HG03060 (cell line): ENCODE results near the gene TMPRSS7.
A peak's percentile ranks its signal among the peaks of the same experiment; 100 is the strongest.

Source experiments
- ATAC-seq: cut with Tn5 transposase; IDR thresholded peaks from one replicate; pipeline ENCODE4 v1.9.1; 2021; ENCODE audit warnings: low read depth, moderate number of reproducible peaks; ENCODE audit not compliant: unreplicated experiment

Gene TMPRSS7

DNA sequence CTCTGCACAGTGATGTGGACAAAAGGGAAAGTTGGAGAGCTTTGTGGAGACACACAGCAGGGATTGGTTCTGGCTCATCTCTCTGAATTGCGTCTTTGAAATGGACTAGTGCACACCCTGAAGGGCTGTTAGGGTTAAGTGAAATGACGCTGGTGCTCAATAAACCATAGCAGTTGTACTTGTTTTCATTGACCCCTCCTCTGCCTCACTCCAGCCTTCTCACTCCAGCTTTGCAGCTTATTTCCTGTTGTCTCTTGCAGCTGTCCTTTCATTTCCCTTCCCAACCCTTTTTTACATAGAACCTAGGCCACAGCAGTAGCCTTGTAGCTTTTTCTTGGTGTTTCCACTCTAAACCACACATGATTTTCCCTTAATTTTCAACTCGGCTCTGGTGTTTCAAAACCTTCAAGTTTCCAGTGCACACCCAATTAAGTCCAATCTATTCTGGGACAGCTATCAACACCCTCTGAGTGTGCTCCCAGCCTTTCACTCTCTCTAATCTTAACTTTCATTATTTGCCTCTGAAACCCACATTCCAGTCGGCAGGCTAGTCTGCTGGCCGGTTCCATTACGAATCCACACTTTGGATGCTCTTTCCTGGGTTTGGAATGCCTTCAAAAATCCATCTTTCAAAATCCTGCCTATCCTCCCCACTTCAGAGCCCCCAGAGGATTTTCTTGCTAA lies 58.1 kb downstream of the TMPRSS7 start:
- ATAC-seq: no peak

- ATAC-seq: no peak
Observed at GRCh38 chr3:112093180-112093522, 58.6 kb downstream of the TMPRSS7 start.

DNA sequence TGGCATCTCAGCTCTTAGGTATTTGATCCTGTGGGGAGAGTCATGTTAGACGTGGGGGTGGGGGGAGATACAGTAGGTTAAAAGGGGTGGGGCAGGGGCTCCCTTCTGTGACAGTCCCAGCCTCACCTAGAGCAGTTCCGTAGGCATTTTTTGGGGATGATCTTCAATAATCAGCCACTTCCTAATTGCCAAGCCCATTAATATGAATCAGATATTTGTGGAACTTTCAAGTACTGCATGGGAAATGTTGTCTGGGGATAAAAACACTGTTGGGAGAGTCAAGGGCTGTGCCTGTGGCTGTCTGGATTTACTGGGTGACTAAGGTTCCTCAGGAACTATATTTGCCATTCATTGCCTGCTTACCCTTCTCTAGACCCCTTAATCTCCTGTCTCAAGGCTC lies 61.2 kb downstream of the TMPRSS7 start:
- ATAC-seq: no peak

DNA sequence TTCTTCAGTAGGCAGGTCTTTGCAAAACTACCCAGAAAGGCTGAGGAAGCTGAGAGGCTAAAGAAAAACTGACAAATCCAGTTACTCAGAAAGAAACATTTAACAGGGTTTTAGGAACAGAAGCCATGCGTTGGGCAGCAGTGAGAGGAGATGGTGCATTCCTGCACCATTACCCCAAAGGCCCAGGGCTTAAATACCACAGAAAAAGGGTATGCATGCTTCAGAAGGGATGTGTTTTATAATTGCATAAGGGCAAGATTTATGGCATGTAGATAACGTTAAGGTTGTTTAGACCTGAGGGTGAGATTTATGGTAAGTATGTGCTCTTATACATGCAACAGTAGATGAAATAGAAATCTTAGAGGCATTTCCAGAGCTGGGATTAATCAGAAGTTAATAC lies 61.6 kb downstream of the TMPRSS7 start:
- no peak for ATAC-seq

DNA sequence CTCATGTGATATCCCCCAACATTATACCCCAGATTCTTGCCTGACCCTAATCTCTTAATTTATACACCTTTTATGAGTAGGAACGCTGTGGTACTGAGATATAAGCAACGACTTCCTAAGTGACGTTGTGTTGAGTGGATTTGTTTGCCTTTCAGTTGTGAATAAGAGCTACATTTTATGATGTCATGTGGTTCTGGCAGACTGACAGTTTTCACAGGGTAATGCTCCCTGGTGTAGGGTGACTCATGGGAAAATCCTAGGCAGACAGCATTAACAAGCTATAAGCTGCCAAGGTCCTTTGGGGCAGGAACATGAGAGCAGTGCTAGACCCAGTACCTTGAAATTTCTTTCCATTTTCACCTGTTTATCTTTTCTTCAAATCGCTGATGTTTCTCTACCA lies 62.8 kb downstream of the TMPRSS7 start:
- no peak for ATAC-seq

DNA sequence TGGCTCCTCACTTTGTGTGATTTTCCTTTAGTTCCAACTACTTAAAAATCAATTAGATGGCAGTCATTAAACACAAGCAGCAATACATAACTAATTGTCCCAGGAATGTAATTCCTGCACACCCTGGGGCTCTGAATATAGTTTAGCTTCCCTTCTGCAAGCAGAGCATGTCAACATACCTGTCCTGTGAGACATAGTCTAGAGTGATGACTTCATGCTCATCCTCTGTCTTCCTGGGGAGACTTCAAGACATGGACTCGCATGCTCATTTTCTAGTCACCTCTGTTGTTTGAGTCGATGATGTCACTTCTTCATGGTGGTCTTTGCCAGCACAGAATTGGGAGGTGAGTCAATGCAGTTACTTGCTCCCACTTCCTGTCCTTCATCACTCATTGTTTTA lies 67.4 kb downstream of the TMPRSS7 start:
- no peak for ATAC-seq

- no peak for ATAC-seq
Observed at GRCh38 chr3:112104774-112105173, 70.2 kb downstream of the TMPRSS7 start.

GRCh38 chr3:112109322-112109721 lies 74.8 kb downstream of the TMPRSS7 start:
- no peak for ATAC-seq

GRCh38 chr3:112111785-112112402 lies 77.4 kb downstream of the TMPRSS7 start:
- ATAC-seq: peak; percentile 38

DNA sequence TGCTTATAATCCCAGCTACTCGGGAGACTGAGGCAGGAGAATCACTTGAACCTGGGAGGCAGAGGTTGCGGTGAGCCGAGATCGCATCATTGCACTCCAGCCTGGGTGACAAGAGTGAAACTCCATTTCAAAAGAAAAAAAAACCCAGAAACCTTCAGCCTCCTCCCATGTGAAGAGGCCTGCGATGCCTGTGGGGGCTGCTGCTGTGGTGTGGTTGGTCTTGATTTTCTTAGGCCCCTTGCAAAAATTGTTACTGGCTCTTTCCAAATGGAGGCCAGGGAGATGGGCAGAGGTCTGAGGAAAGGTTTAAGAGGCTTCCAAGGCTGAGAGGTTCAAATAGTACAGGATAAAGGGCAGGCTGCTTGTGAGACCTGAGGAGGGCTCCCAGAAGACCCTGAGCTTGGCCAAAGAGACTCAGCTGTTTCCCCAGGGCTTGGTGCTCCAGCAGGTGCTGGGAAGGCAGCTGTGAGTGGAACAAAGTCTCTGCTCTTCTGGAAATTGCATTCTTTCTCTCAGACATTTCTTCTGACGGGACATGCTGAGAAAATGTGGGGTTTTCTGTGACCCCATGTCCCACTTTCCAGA lies 80.1 kb downstream of the TMPRSS7 start:
- no peak for ATAC-seq

DNA sequence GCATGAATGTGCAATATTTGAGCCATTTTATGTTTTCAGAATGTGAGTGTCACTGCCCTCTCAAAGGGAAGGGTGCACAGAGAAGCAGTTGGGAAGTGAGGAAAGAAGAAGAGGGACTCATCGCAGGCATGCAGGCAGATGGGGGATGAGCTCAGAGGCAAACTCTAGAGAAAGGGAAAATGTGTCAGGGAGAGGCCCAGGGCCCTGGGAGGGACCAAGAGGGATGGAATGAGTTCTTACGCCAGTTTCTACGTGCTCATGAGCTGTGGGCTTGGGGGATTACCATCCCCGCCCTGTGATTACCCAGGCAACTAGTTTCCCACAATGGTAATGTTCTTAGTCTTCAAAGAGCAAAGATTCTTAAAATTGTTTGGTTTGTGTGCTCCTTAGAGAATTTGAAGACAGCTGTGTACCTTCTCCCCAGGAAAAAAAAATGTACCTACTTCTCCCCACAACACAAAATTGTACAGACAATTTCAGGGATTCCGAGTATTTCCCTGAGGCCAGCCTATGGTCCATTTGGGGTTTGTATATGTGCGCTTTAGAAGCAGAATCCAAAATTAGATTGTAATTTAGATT lies 80.7 kb downstream of the TMPRSS7 start:
- ATAC-seq: peak; percentile 20

GRCh38 chr3:112115806-112116383 lies 81.4 kb downstream of the TMPRSS7 start:
- ATAC-seq: no peak

DNA sequence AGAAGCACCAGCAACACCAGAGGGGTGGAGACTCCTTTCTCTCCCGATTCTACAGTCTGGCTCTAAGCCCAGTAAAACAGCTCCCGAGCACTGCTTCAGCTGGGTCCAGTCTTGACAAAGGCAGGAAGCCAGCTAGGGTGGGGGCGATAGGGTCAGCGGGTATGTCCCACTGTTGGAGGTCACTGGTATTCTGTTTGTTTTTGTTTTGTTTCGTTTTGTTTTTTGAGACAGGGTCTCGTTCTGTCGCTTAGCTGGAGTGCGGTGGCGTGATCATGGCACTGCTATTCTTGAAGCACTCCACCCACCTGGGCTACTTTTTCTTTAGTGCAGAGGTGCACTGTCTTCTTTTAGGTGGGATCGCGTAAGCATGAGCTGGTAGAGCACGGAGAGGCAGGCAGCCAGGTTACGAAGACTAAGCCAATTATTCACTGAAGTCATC lies 82.2 kb downstream of the TMPRSS7 start:
- no peak for ATAC-seq

- no peak for ATAC-seq
Observed at GRCh38 chr3:112117415-112117814, 82.9 kb downstream of the TMPRSS7 start.

GRCh38 chr3:112117841-112118571 lies 83.5 kb downstream of the TMPRSS7 start:
- no peak for ATAC-seq

DNA sequence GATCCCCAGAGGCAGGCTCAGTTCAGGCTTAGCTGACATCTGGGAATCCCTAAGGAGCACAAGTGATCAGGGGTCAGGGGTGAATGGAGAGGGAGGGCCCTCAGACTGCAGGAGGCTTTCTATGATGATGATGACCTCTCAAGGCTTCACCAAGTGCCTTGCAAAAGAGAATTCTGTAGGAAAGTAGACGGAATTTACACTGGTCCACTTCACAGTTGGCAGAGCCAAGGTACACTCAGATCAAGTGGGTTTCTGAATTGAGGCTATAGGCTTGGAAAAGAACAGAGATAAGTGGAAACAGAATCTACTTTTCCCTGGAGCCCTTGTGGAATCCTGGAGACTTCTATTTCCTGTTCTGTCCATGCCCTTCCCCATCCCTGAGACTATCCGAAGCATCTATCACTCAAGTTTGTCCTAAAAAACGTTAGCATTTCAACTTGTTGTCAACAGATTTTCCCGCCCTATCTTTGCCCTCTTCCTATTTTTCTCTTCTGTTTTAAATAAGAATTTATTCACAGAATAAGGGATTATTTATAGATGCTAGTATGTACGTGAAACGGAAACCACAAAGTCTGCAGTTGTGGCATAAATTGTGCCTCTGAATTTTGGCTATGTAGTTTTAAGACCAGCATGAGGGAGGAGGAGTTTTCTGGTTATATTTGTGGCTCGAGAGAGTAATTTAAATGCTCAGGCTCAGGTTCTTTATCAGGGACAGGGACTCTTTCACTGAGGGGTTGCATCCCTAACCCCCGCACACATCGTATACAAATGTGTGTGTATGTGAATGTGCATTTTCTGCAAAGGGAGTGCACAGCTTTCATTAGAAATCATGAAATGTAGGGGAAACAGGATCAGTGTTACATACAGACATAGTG lies 85.7 kb downstream of the TMPRSS7 start:
- no peak for ATAC-seq

- ATAC-seq: no peak
Observed at GRCh38 chr3:112121577-112122547, 87.3 kb downstream of the TMPRSS7 start.

- no peak for ATAC-seq
Observed at GRCh38 chr3:112122870-112123269, 88.3 kb downstream of the TMPRSS7 start.

- no peak for ATAC-seq
Observed at GRCh38 chr3:112123548-112123947, 89.0 kb downstream of the TMPRSS7 start.
